LNCaP clone FGC (cell line): ENCODE results near the gene DNAI1.
A peak's percentile ranks its signal among the peaks of the same experiment; 100 is the strongest.

Experiments
- DNase-seq: peaks from one replicate; pipeline ENCODE4 v3.0.0-alpha.2; 2011; ENCODE audit warnings: low read depth
- H3K4me3 ChIP-seq: 2 replicates; pipeline ENCODE4 v1.5.1; 2011; ENCODE audit warnings: mild to moderate bottlenecking, low read depth, low read length, control low read depth
- CTCF ChIP-seq: IDR thresholded peaks from 2 replicates; pipeline ENCODE4 v1.5.1; 2012; ENCODE audit warnings: mild to moderate bottlenecking; ENCODE audit not compliant: control insufficient read depth, insufficient read depth; ENCODE audit errors: extremely low read depth

The DNAI1 gene

GRCh38 chr9:34540827-34541226 lies 82.2 kb downstream of the DNAI1 start:
- TF ChIP-seq CTCF, result no peak
- DNase-seq, result no peak
- H3K4me3 ChIP-seq, result no peak overlapping the region

- H3K4me3 ChIP-seq, result no peak overlapping the region
- no peak for DNase-seq
- no peak for TF ChIP-seq CTCF
These were observed 82.9 kb downstream of the DNAI1 start for GRCh38 chr9:34541540-34541939.

GRCh38 chr9:34544035-34544434 lies 85.4 kb downstream of the DNAI1 start:
- TF ChIP-seq CTCF, result no peak
- no peak for DNase-seq

GRCh38 chr9:34545497-34545896 lies 86.9 kb downstream of the DNAI1 start:
- TF ChIP-seq CTCF, result no peak
- DNase-seq, result no peak
- no peak overlapping the region for H3K4me3 ChIP-seq

More at GRCh38 chr9:34544035-34544434, 85.4 kb downstream of the DNAI1 start:
- H3K4me3 ChIP-seq, result no peak overlapping the region

- H3K4me3 ChIP-seq, result no peak overlapping the region
- DNase-seq, result no peak
- no peak for TF ChIP-seq CTCF
These were observed 87.7 kb downstream of the DNAI1 start for GRCh38 chr9:34546102-34546833.

- peak; percentile 70 for TF ChIP-seq CTCF
- no peak overlapping the region for H3K4me3 ChIP-seq
- peak; percentile 52 for DNase-seq
These were observed 88.5 kb downstream of the DNAI1 start for GRCh38 chr9:34546834-34547827.
